ENCODE results near the gene PILRA. TPM values are rescaled to one million over a fixed set of nuclear protein-coding genes. Genes with fewer than 3 reads are reported as not detected.
"Not testable (repeated sequence)": the region's sequence is repeated elsewhere in the genome, so short reads cannot be mapped to it uniquely, and the experiment has no call there.

The PILRA gene
- polyA plus RNA-seq, 4 donors, result 4.1 to 6.9 (median 4.9) TPM

DNA sequence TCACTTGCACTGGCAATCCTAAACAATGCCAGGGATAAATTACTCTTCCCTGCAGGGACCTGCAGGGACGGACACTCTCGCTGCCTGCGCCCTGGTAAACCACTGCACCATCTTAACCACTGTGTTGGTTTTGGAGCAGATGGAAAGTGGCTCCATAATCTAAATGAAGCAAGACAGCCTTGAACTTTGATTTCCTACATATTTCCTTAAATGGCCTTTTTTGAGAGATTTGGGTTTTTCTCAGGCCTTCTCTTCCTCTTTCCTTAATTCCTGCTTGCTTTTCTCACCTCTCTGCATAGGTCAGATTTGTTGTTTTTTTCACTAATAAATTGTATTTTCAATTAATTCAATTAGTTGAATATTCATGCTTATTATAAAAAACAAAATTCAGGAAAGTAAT lies 2.8 kb downstream of the PILRA start:
- DNase-seq (ENCODE audit: low read depth in 4 of 4, low spot score in 3 of 4), result no peak

DNA sequence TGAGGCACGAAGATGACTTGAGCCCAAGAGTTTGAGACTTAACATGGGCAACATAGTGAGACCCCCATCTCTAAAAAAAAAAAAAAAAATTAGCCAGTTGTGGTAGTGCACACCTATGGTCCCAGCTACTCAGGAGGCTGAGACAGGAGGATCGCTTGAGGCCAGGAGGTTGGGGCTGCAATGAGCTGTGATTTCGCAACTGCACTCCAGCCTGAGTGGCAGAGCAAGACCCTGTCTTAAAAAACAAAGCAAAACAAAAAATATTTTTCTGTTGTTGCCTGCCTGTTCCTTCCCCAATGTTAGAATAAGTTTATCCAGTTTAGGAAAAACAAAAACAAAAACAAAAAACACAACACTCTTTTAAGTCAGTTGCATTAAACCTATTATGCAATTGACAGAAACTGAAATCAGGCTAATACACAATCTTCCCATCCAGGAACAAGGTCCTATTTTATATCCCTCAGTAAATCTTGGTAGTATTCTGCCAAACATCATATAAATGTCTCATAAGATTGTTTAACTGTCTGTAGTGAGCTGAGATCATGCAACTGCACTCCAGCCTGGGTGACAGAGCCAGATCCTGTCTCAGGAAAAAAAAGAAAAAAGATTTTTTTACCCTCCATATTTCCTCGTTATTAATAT lies 4.9 kb downstream of the PILRA start:
- no peak for DNase-seq (ENCODE audit: low read depth in 4 of 4, low spot score in 3 of 4)

DNA sequence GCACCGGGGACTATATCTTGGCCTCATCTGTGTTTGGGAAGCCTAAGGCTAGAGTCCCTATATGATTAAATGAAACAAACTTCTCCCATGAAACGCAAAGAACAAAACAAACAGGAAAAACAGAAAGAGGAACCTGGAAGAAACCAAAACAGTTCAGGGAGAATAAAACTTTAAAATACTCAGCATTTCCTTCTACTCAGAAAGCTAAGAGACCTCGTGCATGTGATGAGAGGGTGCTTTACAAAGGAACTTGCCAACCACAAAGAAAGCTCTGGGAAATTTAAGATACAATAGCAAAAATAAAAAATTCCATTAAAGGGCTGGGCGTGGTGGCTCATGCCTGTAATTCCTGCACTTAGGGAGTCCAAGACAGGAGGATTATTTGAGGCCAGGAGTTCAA lies 6.9 kb downstream of the PILRA start:
- no peak for DNase-seq (ENCODE audit: low read depth in 4 of 4, low spot score in 3 of 4)

DNA sequence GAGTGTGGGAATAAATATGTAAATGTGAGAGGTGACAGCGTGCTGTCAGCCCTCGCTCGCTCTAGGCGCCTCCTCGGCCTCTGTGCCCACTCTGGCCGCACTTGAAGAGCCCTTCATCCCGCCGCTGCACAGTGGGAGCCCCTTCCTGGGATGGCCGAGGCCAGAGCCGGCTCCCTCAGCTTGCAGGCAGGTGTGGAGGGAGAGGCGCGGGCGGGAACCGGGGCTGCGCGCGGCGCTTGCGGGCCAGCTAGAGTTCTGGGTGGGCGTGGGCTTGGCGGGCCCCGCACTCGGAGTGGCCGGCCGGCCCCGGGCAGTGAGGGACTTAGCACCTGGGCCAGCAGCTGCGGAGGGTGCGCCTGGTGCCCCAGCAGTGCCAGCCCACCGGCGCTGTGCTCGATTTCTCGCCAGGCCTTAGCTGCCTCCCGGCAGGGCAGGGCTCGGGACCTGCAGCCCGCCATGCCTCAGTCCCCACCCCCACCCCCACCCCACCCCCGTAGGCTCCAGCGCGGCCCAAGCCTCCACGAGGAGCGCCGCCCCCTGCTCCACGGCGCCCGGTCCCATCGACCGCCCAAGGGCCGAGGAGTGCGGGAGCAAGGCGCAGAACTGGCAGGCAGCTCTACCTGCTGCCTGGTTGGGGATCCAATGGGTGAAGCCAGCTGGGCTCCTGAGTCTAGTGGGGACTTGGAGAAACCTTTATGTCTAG lies 8.4 kb downstream of the PILRA start:
- DNase-seq (ENCODE audit: low read depth in 4 of 4, low spot score in 3 of 4), result not testable (repeated sequence)

DNA sequence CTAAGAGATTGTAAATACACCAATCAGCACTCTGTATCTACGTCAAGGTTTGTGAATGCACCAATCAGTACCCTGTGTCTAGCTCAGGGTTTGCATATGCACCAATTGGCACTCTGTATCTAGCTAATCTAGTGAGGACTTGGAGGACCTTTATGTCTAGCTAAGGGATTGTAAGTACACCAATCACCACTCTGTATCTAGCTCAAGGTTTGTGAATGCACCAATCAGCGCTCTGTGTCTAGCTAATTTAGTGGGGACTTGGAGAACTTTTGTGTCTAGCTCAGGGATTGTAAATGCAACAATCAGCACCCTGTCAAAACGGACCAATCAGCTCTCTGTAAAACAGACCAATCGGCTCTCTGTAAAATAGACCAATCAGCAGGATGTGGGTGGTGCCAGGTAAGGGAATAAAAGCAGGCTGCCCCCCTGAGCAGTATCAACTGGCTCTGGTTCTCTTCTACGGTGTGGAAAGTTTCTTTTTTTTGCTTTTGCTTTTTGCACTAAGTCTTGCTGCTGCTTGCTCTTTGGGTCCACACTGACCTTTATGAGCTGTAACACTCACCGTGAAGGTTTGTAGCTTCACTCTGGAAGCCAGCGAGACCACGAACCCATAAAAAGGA lies 9.1 kb downstream of the PILRA start:
- not testable (repeated sequence) for DNase-seq (ENCODE audit: low read depth in 4 of 4, low spot score in 3 of 4)

DNA sequence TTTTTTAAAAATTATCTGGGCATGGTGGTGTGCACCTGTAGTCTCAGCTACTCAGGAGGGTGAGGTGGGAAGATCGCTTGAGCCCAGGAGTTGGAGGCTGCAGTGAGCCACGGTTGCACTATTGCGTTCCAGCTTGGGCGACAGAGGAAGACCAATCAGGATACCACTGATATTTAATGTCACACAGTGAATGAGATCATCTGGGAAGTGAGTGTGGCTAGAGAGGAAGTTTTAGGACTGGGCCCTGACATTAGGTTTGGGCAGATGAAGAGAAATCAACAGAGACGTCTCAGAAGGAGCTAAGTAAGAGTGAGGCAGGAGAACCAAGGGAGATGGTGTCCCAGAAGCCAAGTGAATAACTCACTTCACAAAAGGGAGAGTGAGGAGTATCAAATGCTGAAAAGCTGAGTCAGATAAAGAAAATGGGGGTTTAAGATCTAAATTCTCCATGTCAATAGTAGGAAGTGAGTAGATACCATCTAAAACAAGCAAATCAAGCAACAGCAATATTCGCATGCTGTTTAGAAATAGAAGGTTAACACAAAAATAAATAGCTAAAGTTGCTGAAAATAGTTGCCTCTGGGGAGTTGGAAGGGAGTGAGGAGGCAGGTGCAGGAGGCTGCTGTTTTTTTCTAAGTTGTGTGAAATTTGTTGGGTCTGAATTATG lies 11.5 kb downstream of the PILRA start:
- no peak for DNase-seq (ENCODE audit: low read depth in 4 of 4, low spot score in 3 of 4)

DNA sequence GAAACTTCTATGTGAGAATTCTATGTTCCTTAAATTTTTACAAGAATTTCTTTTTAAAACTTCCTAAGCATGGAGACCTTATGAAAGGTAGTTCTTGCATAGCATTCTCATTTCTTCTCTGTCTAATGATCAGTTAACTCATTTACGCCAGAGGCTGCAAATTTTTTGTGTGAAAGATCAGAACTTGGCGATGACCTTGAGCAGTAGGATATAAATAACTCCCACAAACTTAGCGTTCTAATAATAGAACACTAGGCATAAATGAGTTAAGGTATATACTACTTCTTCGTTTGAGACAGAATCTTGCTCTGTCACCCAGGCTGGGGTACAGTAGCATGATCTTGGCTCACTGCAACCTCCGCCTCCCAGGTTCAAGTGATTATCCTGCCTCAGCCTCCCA lies 13.7 kb downstream of the PILRA start:
- DNase-seq (ENCODE audit: low read depth in 4 of 4, low spot score in 3 of 4), result no peak

DNA sequence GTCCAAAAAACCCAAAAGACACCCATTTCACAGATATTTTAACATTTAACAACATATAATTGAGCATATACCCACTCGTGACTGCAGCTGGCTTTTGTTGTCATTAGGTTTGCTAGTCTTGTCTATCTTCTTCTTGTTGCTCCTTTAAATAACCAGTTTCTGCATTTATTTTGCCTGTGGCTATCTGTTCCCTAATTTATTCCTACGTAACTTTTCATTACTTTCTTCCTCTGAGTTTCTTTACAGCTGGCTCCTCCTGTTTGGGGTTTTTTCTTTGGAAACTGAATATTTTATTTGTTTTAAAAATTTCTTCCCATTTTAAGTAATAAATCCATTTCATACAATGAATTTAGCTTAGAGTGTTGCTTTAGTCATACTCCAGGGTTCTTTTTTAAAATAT lies 14.4 kb downstream of the PILRA start:
- DNase-seq (ENCODE audit: low read depth in 4 of 4, low spot score in 3 of 4), result no peak

DNA sequence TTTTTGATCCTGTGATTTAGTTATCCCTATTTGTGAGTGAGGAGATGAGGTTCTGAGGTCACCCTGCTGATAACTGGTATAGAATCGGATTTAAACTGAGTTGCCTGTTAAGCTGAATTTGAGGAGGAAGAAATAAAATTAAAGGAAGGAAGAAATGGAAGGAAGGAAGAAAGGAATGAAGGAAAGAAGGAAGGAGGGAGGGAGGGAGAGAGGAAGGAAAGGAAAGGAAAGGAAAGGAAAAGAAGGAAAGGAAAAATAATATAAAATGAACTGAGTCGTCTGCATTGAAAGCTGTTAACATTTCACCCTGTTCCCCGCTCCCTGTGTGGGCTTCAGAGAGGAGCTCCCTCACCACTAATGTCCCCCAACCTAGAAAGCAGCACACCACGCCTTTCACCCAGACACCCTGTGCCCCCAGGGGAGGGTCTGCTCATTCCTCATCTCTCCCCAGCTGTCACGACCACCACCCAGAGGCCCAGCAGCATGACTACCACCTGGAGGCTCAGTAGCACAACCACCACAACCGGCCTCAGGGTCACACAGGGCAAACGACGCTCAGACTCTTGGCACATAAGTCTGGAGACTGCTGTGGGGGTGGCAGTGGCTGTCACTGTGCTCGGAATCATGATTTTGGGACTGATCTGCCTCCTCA lies 16.3 kb downstream of the PILRA start:
- no peak for DNase-seq (ENCODE audit: low read depth in 4 of 4, low spot score in 3 of 4)

DNA sequence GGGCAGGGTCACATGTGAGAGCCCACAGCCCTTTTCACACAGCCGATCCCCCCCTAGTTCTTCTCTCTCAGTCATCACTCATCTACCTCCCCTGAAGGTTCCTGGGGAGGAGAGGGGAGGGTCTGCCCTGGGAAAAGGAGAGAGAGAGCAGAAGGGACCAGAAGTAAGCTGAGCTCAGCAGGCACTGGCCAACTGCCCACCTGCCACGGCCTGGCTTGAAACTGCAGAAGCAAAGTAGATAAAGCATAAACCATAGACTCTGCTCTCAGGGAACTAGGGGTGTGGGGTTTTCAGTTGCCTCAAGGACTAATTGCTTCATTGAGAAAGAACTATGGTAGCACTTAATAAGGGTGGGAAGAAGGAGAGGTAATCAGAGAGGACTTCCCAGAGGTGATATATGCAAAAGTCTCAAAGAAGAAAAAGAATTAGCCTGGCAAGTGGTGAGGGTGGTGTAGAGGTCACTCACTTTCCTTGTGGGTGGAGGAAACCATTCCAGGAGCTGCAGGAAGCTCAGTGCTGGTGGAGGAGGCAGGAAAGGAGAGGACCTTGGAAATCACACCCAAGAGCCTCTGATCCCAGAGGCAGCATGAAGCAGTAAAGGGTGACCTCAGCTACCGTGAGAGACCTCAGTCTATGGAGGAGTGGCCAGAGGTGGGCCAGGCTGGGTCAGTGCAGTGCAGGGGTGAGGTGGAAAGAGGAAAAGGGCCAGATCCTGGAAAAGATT lies 17.2 kb downstream of the PILRA start:
- DNase-seq (ENCODE audit: low read depth in 4 of 4, low spot score in 3 of 4), result no peak

DNA sequence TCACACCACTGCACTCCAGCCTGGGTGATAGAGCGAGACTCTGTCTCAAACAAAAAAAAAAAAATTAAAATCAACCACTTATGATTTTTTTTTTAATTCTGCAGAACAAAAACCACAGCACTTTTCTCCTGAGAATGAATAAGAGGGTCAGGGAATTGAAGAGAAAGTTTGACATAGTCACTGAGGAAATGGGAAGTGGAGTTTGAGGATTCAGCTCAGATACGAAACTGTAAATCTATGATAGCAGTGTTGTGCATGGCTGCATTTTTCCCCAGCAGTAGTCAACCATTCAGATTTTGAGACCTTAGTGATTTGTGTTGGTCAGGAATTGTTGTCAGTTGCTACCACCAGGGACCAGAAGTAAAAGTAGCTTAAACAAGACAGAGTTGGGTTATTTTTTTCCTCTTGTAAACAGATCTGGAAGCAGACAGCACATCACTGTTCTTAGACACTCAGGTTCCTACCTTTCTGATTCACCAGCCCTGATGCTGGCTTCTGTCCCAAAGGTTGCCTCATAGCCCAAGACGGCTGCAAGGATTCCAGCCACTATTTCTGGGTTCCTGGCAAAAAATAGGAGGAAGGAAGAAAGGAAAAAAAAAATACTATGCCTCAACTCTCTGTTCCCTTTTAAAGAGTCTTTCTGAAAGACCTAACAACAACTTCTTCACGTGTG lies 20.1 kb downstream of the PILRA start:
- DNase-seq (ENCODE audit: low read depth in 4 of 4, low spot score in 3 of 4), result no peak

DNA sequence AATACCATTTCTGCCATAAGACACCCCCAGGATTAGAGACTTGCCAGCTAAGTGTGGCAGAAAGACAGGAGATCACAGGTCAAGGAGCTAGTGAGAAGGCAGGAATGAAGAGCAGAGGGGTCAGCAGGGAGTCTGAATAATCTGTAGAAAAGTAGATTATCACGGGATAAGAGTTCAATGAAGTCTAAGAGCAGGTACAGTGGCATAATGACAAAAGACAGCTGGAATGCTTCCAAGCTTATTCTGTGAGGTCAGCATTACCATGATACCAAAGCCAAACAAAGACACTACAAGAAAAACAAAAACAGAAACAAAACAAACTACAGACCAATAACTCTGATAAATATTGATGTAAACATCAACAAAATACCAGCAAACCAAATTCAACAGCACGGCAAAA lies 20.8 kb downstream of the PILRA start:
- no peak for DNase-seq (ENCODE audit: low read depth in 4 of 4, low spot score in 3 of 4)

DNA sequence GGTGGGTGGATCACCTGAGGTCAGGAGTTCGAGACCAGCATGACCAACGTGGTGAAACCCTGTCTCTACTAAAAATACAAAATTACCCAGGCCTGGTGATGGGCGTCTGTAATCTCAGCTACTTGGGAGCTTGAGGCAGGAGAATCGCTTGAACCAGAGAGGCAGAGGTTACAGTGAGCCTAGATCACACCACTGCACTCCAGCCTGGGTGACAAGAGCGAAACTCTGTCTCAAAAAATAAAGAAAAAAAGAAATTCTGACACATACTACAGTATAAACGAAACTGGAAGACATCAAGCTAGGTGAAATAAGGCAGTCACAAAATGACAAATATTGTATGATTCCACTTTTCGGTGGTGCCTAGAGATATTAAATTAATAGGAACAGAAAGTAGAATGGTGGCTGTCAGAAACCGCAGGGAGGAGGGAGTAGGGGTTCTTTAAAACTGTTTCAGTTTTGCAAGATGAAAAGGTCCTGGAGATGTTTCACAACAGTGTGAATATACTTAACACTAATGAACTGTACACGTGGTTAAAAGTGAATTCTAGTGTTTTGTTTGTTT lies 23.2 kb downstream of the PILRA start:
- DNase-seq (ENCODE audit: low read depth in 4 of 4, low spot score in 3 of 4), result no peak

DNA sequence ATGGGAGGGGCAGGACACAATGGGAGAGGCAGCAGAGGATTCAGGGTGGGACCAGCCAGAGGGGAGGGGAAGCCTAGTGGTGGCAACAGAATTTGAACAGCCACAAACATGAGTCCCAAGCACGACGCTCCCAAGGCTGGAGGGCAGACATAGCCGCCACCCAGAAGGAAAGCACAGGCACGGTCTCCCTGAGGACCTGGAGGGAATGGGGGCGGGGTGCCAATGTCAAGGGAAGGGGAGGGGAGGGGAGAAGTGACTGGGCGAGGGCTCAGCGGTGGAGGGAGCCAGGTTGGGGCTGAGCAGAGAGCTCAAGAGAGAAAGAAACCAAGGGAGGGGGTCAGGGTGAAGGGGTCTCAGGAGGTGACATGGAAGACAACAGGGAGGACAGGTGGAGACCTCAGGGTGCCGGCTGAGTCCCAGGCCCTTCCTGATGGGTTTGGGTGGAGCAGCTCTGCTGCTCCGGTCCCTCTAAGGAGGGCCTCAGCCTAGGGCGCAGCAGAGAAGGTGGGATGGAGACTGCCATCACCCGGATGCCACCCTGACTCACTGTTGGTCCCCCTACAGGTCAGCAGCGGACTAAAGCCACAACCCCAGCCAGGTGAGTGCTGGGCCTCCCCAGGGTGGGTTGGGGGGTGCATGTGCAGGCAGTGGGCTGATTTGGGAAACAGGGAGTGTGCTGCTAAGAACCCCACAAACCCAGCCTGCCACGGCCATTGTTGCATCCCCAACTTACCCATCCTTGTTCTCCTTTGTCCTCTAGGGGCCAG lies 24.2 kb downstream of the PILRA start:
- no peak for DNase-seq (ENCODE audit: low read depth in 4 of 4, low spot score in 3 of 4)

DNA sequence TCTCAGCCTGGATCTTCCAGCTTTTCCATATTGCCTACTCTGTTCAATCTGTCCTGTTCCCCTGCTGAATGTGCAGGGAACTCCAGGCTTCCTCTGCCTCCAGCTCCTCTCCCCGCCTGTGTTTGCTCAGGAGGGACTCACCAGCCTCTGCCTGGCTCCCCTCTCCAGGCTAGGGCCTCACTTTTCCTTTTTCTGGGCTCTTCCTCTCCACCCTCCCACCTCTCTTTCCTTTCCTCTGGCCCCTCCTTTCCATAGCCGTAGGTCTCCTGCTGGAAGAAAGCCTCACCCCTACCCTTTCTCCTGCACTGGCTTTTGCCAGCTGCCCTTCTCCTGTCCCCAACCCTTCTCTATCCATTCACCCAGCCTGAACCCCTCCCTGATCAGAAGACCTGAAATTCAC lies 25.0 kb downstream of the PILRA start:
- DNase-seq (ENCODE audit: low read depth in 4 of 4, low spot score in 3 of 4), result no peak

DNA sequence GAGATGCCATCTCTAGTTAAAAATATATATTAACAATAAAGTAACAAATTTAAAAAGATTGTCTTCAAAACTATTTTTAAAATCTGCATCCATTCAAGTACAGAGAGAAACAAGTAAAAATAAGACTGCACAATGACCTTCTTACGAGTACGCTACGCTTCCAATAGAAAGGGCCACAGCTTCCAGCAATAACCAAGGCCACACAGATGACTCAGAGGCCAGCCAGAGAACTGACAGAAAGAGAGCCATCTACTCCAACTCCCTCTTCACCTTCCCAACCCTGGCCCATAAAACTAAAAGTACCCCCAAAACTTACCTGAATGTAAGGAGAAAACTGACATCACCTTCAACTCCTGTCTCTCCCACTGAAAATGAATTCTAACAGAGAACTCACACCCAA lies 26.8 kb downstream of the PILRA start:
- no peak for DNase-seq (ENCODE audit: low read depth in 4 of 4, low spot score in 3 of 4)

DNA sequence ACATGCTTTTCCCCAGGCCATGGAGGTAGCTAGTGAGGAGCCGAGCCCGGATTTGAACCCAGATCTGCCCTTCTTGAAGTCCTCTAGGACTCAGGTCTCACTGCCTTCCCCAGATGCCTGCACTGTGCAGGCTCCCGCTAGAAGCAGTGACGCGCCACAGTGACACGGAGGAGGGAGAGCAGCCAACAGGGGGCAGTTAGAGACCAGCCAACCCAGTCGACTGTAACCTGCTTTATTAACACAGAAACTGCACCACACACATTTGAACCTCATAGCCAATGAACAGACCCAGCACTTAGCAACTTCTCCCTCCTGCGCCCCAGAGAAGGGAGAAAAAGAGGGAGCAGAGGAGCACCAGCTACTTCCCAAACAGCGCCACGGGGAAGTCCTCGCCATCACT lies 27.4 kb downstream of the PILRA start:
- DNase-seq (ENCODE audit: low read depth in 4 of 4, low spot score in 3 of 4), result peak in 3 of 4 donors; percentile 26 to 36 (median 30)

DNA sequence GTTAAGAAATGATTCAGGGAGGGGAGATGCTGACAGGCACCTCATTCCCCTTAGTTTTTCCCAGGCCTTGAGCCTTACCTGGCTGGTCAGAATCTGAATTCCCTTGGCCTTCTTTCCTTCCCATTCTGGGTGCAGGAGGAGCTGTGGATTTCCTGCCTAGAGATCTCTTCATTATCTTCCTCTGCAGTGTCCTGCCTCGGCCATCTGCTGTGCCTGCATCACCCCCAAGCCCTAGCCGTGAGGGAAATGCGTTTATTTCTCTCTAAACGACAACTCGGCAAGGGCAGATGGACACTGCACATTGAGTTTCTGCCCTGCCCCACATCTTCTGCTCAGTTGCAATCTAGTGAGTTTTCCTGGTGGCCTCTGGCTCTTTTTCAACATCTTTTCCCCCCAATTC lies 28.5 kb downstream of the PILRA start:
- no peak for DNase-seq (ENCODE audit: low read depth in 4 of 4, low spot score in 3 of 4)

DNA sequence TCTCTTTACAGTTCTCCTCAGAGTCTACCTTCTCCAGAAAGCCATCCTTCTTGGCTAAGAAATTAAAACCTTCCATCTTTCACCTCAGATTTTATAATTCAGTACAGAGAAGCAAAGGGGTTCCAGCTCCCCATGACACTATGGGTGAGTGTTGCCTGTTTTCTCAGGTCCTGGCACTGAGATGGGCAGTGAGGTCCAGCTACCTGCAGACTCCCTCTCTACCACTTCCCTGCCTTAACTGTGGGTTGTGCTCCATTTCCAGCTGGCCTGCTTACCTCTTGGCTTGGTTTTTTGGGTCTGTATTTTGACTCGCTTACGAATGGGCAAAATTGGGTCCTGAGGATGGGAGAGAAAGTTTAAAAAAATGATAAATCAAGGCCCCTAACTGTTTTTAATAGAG lies 29.0 kb downstream of the PILRA start:
- no peak for DNase-seq (ENCODE audit: low read depth in 4 of 4, low spot score in 3 of 4)
